SJSA1 (cell line): Measurements from ENCODE around the gene RNF186. TPM values are rescaled to one million over a fixed set of nuclear protein-coding genes. Genes with fewer than 3 reads are reported as not detected.
"Not testable (repeated sequence)": the region's sequence is repeated elsewhere in the genome, so short reads cannot be mapped to it uniquely, and the experiment has no call there.

Experiments
- DNase-seq, 2 experiments: peaks; one replicate each; pipeline ENCODE4 v3.0.0-alpha.2; 2015 to 2020; ENCODE audit warnings: low spot score in 2 of 2, low read depth in 1 of 2
- H3K27ac ChIP-seq: fragments of 250-450 bp; sonication (Bioruptor Pico); 2 replicates; pipeline ENCODE4 v1.5.1; 2020; ENCODE audit warnings: mild to moderate bottlenecking, moderate library complexity
- H3K27me3 ChIP-seq: fragments of 250-450 bp; sonication (Bioruptor Pico); replicated peaks from 2 replicates; pipeline ENCODE4 v1.5.1; 2020; ENCODE audit warnings: mild to moderate bottlenecking, moderate library complexity
- H3K36me3 ChIP-seq: fragments of 250-450 bp; sonication (Bioruptor Pico); 2 replicates; pipeline ENCODE4 v1.5.1; 2020; ENCODE audit warnings: mild to moderate bottlenecking
- H3K4me1 ChIP-seq: fragments of 250-450 bp; sonication (Bioruptor Pico); replicated peaks from 2 replicates; pipeline ENCODE4 v1.6.1; 2021; ENCODE audit warnings: mild to moderate bottlenecking
- H3K4me3 ChIP-seq: fragments of 250-450 bp; sonication (Bioruptor Pico); 2 replicates; pipeline ENCODE4 v1.5.1; 2020; ENCODE audit warnings: mild to moderate bottlenecking
- H3K9me3 ChIP-seq: fragments of 250-450 bp; sonication (Bioruptor Pico); replicated peaks from 2 replicates; pipeline ENCODE4 v1.5.1; 2020; ENCODE audit warnings: mild to moderate bottlenecking
- total RNA-seq: library from RNA; depleted of rRNA; stranded (reverse); fragments of >200 nt; shearing (Covaris generic); gene quantifications from 2 replicates; pipeline ENCODE4 v1.2.3, GENCODE V29; 2014

RNF186 gene
- total RNA-seq, 1 experiment from 2014 or later: not detected

GRCh38 chr1:19798486-19799229 lies 16.4 kb downstream of the RNF186 start:
- Histone ChIP-seq H3K4me3 (peak overlapping the region; percentile 50), H3K4me1 (peaks cover 27% of the 10 kb centered on the region), H3K27ac (peak overlapping the region; percentile 68; the same call in 1 of the 2 replicates), H3K36me3 (peaks cover 6% of the 10 kb centered on the region), H3K9me3 (no peaks in the 10 kb centered on the region), H3K27me3 (no peaks in the 10 kb centered on the region)
- no peak for DNase-seq

DNA sequence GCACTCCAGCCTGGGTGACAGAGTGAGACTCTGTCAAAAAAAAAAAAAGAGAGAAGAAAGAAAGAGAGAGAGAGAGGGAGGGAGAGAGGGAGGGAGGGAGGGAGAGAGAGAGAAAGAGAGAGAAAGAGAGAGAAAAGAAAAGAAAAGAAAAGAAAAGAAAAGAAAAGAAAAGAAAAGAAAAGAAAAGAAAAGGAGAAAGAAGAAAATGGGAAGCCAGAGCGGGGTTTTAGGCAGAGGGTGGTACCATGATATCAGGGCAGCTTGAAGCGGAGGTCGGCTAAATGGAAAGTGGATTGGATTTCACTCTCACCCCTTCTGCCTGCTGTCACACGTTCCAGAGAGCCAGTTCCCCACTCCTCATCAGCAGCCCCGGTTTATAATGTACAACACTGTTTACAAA lies 17.3 kb downstream of the RNF186 start:
- Histone ChIP-seq H3K4me1 (peaks cover 27% of the 10 kb centered on the region), H3K36me3 (peaks cover 6% of the 10 kb centered on the region), H3K4me3 (no peak overlapping the region), H3K27me3 (no peaks in the 10 kb centered on the region), H3K9me3 (no peaks in the 10 kb centered on the region), H3K27ac (no peak overlapping the region)
- DNase-seq: no peak

DNA sequence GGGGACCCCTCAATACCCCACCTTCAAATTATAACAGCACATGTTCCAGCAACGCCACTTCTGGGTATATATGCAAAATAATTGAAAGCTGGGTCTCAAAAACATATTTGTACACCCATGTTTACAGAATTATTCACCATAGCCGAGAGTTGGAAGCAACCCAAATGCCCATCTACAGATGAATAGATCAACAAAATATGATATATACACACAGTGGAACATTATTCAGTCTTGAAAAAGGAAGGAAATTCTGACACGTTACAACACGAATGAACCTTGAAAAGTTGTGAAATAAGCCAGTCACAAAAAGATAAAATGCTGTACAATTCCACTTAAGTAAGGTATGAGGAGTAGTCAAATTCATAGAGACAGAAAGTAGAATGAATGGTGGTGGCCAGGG lies 20.5 kb downstream of the RNF186 start:
- Histone ChIP-seq H3K9me3 (no peaks in the 10 kb centered on the region), H3K27me3 (no peaks in the 10 kb centered on the region), H3K4me3 (no peak overlapping the region), H3K27ac (no peak overlapping the region), H3K4me1 (peaks cover 26% of the 10 kb centered on the region), H3K36me3 (peaks cover 16% of the 10 kb centered on the region)
- no peak for DNase-seq

GRCh38 chr1:19793360-19794046 lies 21.6 kb downstream of the RNF186 start:
- no peaks in the 10 kb centered on the region for H3K9me3 ChIP-seq
- H3K36me3 ChIP-seq: peaks cover 16% of the 10 kb centered on the region
- no peaks in the 10 kb centered on the region for H3K27me3 ChIP-seq
- H3K4me1 ChIP-seq: peaks cover 16% of the 10 kb centered on the region
- H3K27ac ChIP-seq: no peak overlapping the region
- DNase-seq: no peak
- no peak overlapping the region for H3K4me3 ChIP-seq

- no peaks in the 10 kb centered on the region for H3K9me3 ChIP-seq
- peaks cover 9% of the 10 kb centered on the region for H3K4me1 ChIP-seq
- H3K36me3 ChIP-seq: peaks cover 15% of the 10 kb centered on the region
- DNase-seq: no peak
- no peaks in the 10 kb centered on the region for H3K27me3 ChIP-seq
- no peak overlapping the region for H3K4me3 ChIP-seq
- no peak overlapping the region for H3K27ac ChIP-seq
Measured at GRCh38 chr1:19792237-19793002, 22.7 kb downstream of the RNF186 start.

DNA sequence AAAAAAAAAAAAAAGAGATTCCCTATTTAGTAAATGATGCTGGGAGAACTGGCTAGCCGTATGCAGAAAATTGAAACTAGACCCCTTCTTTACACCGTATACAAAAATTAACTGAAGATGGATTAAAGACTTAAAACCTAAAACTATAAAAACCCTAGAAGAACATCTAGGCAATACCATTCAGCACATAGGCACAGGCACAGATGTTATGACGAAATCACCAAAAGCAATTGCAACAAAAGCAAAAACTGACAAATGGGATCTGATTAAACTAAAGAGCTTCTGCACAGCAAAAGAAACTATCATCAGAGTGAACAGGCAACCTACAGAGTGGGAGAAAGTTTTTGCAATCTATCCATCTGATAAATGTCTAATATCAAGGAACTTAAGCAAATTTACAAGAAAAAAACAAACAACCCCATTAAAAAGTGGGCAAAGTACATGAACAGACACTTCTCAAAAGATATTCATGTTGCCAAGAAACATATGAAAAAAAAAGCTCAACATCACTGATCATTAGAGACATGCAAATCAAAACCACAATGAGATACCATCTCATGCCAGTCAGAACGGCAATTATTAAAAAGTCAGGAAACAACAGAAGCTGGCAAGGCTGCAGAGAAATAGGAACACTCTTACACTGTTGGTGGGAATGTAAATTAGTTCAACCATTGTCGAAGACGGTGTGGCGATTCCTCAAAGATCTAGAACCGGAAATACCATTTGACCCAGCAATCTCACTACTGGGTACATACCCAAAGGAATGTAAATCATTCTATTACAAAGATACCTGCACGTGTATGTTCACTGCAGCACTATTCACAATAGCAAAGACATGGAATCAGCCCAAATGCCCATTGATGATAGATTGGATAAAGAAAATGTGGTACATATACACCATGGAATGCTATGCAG lies 24.8 kb downstream of the RNF186 start:
- peaks cover 20% of the 10 kb centered on the region for H3K36me3 ChIP-seq
- not testable (repeated sequence) for H3K27me3 ChIP-seq, H3K27ac ChIP-seq, H3K4me3 ChIP-seq, H3K9me3 ChIP-seq, DNase-seq, H3K4me1 ChIP-seq

GRCh38 chr1:19786988-19787423 lies 28.1 kb downstream of the RNF186 start:
- H3K36me3 ChIP-seq: peaks cover 17% of the 10 kb centered on the region
- H3K4me1 ChIP-seq: peaks cover 9% of the 10 kb centered on the region
- no peaks in the 10 kb centered on the region for H3K9me3 ChIP-seq
- no peaks in the 10 kb centered on the region for H3K27me3 ChIP-seq
- no peak for DNase-seq
- H3K4me3 ChIP-seq: no peak overlapping the region
- no peak overlapping the region for H3K27ac ChIP-seq

DNA sequence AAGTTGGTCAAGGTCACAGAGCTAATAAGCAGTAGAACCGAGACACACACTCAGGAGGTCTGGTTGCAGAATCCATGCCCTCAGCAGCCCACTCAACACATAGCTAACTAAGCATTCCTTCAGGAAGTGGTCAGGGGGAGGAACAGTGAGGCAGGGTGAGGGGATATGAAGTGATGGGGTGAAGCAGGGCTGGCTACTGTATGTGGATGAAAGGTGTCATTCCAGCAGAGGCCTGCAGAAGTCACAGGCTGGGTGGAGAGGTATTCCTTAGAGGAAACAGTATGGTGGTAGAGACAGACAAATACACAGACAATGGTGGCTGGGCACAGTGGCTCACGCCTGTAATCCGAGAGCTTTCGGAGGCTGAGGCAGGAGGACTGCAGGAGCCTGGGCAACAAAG lies 29.4 kb downstream of the RNF186 start:
- no peak for DNase-seq
- Histone ChIP-seq H3K9me3 (no peaks in the 10 kb centered on the region), H3K27ac (no peak overlapping the region), H3K27me3 (no peaks in the 10 kb centered on the region), H3K4me3 (no peak overlapping the region), H3K36me3 (peaks cover 12% of the 10 kb centered on the region), H3K4me1 (peaks cover 5% of the 10 kb centered on the region)

GRCh38 chr1:19780267-19780877 lies 34.7 kb downstream of the RNF186 start:
- DNase-seq: no peak
- Histone ChIP-seq H3K27ac (no peak overlapping the region), H3K4me1 (peaks cover 12% of the 10 kb centered on the region)

DNA sequence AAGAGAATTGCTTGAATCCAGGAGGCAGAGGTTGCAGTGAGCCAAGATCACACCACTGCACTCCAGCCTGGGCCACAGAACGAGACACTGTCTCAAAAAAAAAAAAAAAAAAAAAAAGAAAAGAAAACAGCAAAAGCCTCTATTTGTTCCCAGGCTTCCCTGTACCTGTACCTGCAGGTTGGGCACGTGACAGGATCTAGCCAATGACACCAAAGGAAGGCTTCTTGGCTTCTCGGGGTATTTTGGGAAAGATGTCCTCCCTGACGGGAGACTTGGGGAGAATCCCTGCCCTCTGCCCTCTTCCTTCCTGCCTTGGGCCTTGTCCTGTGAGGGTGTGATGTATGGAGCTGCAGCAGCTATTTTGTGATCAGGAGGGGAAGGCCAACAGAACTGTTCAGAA lies 38.1 kb downstream of the RNF186 start:
- peaks cover 14% of the 10 kb centered on the region for H3K4me1 ChIP-seq
- no peak for DNase-seq
- H3K27me3 ChIP-seq: no peaks in the 10 kb centered on the region
- peaks cover 37% of the 10 kb centered on the region for H3K36me3 ChIP-seq
- H3K4me3 ChIP-seq: no peak overlapping the region
- no peaks in the 10 kb centered on the region for H3K9me3 ChIP-seq
- no peak overlapping the region for H3K27ac ChIP-seq

More at GRCh38 chr1:19780267-19780877, 34.7 kb downstream of the RNF186 start:
- H3K9me3 ChIP-seq: no peaks in the 10 kb centered on the region
- no peak overlapping the region for H3K4me3 ChIP-seq
- H3K36me3 ChIP-seq: peaks cover 19% of the 10 kb centered on the region
- H3K27me3 ChIP-seq: no peaks in the 10 kb centered on the region

DNA sequence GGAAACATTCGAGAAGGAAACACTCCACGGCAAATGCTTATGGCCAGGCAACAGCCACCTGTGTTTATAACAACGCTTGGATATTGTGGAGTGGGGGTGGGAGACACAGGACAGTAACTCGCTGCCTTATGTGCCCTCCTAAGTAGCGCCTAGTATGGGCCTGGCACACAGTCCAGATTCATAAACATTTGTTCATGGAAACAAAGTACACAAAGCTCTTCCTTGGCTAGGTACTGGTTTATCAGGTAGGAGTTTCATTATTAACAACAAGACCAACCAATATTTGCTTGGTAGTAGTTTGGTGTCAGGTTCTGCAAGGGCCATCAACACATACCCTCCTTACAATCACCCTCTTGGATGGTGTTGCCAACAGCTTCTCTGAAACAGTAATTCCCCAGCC lies 38.8 kb downstream of the RNF186 start:
- no peak for DNase-seq
- Histone ChIP-seq H3K9me3 (no peaks in the 10 kb centered on the region), H3K4me1 (peaks cover 14% of the 10 kb centered on the region), H3K27ac (no peak overlapping the region), H3K4me3 (no peak overlapping the region), H3K27me3 (no peaks in the 10 kb centered on the region), H3K36me3 (peaks cover 39% of the 10 kb centered on the region)

- peaks cover 43% of the 10 kb centered on the region for H3K36me3 ChIP-seq
- H3K9me3 ChIP-seq: no peaks in the 10 kb centered on the region
- H3K4me3 ChIP-seq: no peak overlapping the region
- DNase-seq: no peak
- H3K27me3 ChIP-seq: no peaks in the 10 kb centered on the region
- peaks cover 14% of the 10 kb centered on the region for H3K4me1 ChIP-seq
- H3K27ac ChIP-seq: no peak overlapping the region
Measured at GRCh38 chr1:19775831-19776230, 39.3 kb downstream of the RNF186 start.

DNA sequence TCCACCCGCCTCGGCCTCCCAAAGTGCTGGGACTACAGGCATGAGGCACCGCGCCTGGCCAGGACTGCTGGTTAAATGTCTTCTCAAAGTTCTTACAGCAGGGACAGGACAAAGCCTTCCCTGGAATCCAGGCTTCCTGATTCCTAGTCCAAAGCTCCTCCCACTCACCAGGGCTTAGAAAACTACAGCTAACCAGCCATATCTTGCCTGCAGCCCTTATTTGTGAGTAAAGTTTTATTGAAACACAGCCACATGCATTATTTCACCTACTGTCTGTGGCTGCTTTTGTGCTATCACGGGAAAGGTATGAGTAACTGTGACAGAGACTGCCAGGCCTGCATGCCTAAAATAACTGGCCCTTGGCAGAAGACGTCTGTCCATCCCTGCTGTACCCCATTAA lies 39.8 kb downstream of the RNF186 start:
- peaks cover 48% of the 10 kb centered on the region for H3K36me3 ChIP-seq
- H3K27me3 ChIP-seq: no peaks in the 10 kb centered on the region
- DNase-seq: no peak
- H3K9me3 ChIP-seq: no peaks in the 10 kb centered on the region
- H3K27ac ChIP-seq: no peak overlapping the region
- no peak overlapping the region for H3K4me3 ChIP-seq
- H3K4me1 ChIP-seq: peaks cover 14% of the 10 kb centered on the region
